Measurements from ENCODE around the gene CD6.

Gene CD6

GRCh38 chr11:60984149-60984548 lies 12.7 kb downstream of the CD6 start:
- no peak for DNase-seq (ENCODE audit: low spot score)

- no peak for DNase-seq (ENCODE audit: low spot score)
Measured at GRCh38 chr11:60984636-60985035, 13.2 kb downstream of the CD6 start.

- no peak for DNase-seq (ENCODE audit: low spot score)
Measured at GRCh38 chr11:60985501-60985900, 14.0 kb downstream of the CD6 start.

- no peak for DNase-seq (ENCODE audit: low spot score)
Measured at GRCh38 chr11:60985991-60986915, 14.8 kb downstream of the CD6 start.

- no peak for DNase-seq (ENCODE audit: low spot score)
Measured at GRCh38 chr11:60987577-60988277, 16.2 kb downstream of the CD6 start.

GRCh38 chr11:60988658-60989057 lies 17.2 kb downstream of the CD6 start:
- no peak for DNase-seq (ENCODE audit: low spot score)

- no peak for DNase-seq (ENCODE audit: low spot score)
Measured at GRCh38 chr11:60989093-60989650, 17.7 kb downstream of the CD6 start.

- DNase-seq (ENCODE audit: low spot score) = no peak
Measured at GRCh38 chr11:60991457-60991856, 20.0 kb downstream of the CD6 start.

- no peak for DNase-seq (ENCODE audit: low spot score)
Measured at GRCh38 chr11:60992842-60993409, 21.4 kb downstream of the CD6 start.

GRCh38 chr11:60993615-60994014 lies 22.1 kb downstream of the CD6 start:
- no peak for DNase-seq (ENCODE audit: low spot score)

GRCh38 chr11:60994541-60995080 lies 23.1 kb downstream of the CD6 start:
- DNase-seq (ENCODE audit: low spot score) = no peak

GRCh38 chr11:60995798-60996197 lies 24.3 kb downstream of the CD6 start:
- no peak for DNase-seq (ENCODE audit: low spot score)

GRCh38 chr11:60996381-60997138 lies 25.1 kb downstream of the CD6 start:
- DNase-seq (ENCODE audit: low spot score) = no peak

GRCh38 chr11:61000426-61000825 lies 28.9 kb downstream of the CD6 start:
- no peak for DNase-seq (ENCODE audit: low spot score)

GRCh38 chr11:61001931-61002330 lies 30.5 kb downstream of the CD6 start:
- no peak for DNase-seq (ENCODE audit: low spot score)

GRCh38 chr11:61002598-61002997 lies 31.1 kb downstream of the CD6 start:
- no peak for DNase-seq (ENCODE audit: low spot score)

- no peak for DNase-seq (ENCODE audit: low spot score)
Measured at GRCh38 chr11:61004180-61004611, 32.7 kb downstream of the CD6 start.

GRCh38 chr11:61004761-61005181 lies 33.3 kb downstream of the CD6 start:
- DNase-seq (ENCODE audit: low spot score) = no peak

- no peak for DNase-seq (ENCODE audit: low spot score)
Measured at GRCh38 chr11:61007383-61007955, 36.0 kb downstream of the CD6 start.

- no peak for DNase-seq (ENCODE audit: low spot score)
Measured at GRCh38 chr11:61007956-61008896, 36.7 kb downstream of the CD6 start.

Data from kidney capillary endothelial cell (primary cell).